GM03348 (cell line): Measurements from ENCODE around the gene OSBPL5.
"Not testable (repeated sequence)": the region's sequence is repeated elsewhere in the genome, so short reads cannot be mapped to it uniquely, and the experiment has no call there.

Source experiments
- DNase-seq: peaks from one replicate; pipeline ENCODE4 v3.0.0; 2012; ENCODE audit warnings: low spot score

Gene OSBPL5

DNA sequence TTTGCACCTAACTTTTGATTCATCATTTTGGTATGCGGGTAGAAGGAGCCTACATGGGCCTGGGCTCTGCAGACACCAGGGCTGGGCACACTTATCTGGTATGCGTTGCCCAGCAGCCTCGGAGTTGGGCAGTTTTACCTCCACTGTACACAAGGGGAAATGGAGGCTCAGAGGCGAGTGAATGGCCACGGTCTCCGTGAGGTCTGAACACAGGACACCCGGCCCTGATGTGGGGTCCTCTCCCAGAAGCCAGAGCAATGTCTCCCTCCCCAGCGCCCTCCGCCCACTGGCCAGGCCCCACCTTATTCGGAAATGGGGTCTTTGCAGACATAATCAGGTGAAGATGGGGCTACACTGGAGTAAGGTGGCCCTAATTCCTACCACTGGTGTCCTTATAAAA lies 43.7 kb downstream of the OSBPL5 start:
- no peak for DNase-seq

DNA sequence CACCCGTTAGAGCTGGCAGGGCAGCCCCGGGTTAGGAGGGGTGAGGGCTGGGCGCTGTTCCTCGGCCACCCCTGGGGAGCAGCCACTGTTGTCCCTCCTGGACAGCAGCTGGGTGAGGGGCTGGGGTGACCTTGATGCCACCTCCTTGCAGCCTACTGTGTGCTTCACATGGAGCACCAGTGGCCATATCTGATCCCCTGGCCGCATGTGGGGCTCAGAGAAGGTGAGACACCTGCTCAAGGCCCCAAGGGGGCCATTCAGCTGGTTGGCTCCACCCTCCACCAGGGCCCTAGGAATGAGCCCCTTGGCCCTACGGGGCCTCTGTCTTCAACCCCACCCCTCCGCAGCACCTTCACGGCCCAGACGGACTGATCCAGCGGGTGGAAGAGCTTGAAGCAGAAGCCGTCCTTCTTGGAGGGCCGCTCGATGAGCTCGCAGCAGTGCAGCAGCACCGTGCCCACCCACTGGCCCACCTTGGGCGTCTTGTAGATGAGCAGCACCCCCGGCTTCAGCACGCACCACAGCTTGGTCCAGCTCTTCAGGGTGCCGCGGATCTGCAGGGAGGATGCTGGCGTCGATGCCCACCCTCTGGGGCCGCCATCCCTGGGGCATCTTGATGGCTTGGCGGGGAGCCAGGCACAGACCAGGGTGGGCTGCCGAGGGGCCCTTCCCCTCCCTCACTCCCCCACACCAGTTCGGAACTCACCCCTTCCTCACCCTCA lies 44.9 kb downstream of the OSBPL5 start:
- DNase-seq: no peak

DNA sequence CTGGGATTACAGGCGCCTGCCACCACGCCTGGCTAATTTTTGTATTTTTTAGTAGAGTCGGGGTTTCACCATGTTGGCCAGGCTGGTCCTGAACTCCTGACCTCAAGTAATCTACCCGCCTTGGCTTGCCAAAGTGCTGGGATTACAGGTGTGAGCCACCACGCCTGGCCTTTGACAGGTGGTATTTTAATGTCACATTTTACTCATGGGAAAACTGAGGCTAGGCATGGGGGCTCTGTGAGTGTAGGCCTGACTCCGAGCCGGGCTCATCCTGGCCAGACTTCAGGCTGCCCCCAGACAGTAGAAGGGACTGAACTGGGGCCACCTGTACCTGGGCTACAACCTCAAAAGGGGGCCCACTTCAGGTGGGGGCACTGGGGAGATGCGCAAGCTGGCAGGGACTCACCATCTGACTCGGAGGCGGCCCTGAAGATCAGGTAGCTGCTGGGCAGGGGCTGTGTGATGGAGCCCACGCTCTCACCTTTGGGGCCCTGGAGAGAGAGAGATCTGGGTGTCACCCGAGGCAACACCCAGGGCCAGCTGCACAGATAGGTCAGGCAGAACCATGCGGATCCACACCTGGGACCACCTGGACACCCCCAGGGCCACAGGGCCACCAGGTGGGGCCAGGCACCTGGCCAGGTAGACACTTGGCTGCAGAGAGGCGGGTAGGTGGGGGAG lies 45.8 kb downstream of the OSBPL5 start:
- no peak for DNase-seq

GRCh38 chr11:3115321-3115720 lies 49.8 kb downstream of the OSBPL5 start:
- no peak for DNase-seq

GRCh38 chr11:3113661-3114060 lies 51.4 kb downstream of the OSBPL5 start:
- DNase-seq: not testable (repeated sequence)

- no peak for DNase-seq
These were observed 53.0 kb downstream of the OSBPL5 start for GRCh38 chr11:3111919-3112690.

- no peak for DNase-seq
These were observed 53.6 kb downstream of the OSBPL5 start for GRCh38 chr11:3111466-3111865.

- DNase-seq: peak; percentile 87
These were observed 55.0 kb downstream of the OSBPL5 start for GRCh38 chr11:3109921-3110706.

DNA sequence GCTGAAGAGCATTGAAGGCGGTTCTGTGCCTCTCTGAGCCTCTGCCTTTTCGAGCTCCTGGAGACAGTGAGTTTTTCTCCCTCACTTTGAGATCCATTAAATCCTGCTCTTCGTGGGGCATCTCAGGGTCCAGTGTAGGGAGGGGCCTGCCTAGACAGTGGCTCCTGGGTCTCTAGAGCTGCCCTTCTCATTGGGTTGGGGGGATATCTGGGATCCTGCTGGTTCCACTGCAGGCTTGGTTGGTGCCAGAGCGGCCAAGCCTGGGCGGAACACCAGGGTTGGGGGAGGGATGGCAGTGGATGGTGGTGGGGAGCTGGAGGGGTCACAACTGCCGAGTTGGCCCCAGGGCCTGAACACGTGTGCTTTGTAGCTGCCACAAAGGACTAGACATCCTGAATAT lies 55.7 kb downstream of the OSBPL5 start:
- DNase-seq: no peak

DNA sequence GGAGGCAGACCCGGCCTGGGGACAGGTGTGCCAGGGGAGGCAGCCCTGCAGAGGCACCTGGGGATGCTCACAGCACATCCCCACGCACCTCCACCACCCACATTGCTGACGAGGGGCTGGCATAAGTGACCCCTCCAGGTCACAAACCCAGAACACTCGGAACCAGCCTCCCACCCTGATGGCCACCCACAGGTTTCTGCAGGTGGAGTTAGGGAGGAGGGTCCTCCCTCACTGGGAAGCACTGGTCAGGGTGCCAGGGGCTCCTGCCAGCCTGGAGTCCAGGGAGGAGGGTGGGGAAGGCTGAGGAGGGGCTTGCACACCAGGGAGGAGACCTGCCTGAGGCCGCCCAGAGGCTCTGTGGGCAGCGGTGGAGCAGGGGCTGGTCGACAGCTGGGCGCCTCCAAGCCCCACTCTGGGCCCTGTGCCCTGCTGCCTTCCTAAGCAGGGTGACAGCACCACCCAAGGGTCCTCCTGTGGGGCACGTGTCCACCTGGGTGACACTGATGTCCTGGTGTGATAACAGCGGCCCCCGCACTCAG lies 56.9 kb downstream of the OSBPL5 start:
- DNase-seq: no peak

GRCh38 chr11:3107608-3108182 lies 57.4 kb downstream of the OSBPL5 start:
- DNase-seq: no peak

DNA sequence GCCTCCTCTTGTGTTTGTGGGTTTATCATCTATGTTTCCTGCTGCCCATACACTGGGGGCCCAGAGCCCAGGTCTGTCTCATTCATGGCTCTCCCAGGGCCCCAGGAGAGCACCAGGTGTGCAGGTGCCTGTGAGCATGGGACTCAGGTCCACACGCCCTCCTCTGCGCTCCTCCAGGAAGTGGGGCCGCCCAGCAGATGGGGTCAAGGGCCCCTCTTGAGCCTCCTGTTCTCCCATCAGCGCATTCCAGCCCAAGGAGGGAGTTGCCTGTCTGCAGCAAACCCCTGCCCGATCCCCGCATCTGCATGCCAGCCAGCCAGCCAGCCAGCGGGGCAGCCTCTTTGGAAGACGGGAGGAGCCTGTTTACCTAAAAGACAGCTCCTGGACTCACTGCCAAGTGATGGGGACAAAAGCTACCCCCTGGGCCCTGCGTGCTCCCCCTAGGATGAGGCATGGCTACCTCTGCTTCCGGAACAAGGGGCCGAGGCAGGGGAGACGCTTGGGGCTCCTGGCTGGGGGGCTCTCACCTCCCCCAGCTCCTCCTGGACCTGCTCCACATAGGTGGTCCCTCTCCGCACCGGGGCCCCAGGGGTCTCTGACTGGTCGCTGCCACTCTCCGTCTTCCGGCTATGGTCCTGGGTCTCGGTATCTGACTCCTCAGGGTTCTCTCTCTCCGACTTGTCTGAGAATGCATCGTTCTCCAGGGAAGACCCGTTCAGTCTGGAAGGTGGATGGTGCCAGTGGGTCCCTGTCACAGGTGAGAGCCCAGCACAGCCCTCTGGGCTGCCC lies 58.2 kb downstream of the OSBPL5 start:
- DNase-seq: no peak

DNA sequence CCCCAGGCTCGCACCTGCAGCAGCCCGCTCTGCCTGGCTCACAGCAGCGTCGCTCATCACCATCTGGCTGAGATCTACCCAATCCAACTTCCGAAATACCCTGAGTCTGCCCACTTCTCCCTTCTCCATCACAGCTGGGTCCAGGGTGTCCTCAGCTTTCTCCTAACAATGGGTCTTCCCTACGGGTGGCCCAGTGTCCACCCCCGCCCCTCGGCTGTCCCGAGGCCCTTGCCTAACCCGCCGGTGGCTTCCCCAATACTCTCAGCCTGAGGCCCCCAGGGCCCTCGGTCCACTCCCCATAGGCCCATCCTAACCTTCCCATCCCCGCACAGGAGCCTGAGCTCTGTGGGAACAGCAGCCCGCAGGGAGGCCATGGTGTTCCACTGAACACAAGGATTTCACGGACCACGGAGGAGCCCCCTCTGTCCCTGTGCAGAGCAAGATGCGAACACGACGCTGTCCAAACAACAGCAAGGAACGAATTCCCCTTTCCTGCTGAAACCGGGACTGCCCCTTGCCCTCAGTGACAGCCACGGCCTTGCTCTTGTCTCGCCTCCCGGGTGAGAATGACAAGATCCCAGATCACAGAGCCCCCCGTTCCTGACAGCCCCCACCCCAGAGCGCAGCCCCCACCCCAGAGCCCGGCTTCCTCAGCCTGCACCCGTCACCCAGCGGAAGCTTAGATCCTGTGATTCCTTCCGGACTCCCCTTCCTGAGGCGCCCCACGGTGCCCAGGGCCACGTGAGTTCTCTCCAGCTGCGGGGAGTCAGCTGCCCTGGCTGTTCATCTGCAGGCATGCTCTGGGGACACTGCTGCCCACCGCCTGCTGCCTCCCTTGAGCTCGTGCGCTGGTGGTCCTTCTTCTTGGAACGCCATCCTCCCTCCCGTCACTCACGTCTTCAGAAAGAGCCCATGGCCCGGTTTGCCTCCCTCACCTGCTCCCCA lies 59.0 kb downstream of the OSBPL5 start:
- no peak for DNase-seq

- no peak for DNase-seq
These were observed 59.9 kb downstream of the OSBPL5 start for GRCh38 chr11:3104961-3105790.

GRCh38 chr11:3104051-3104714 lies 60.9 kb downstream of the OSBPL5 start:
- DNase-seq: no peak

GRCh38 chr11:3103076-3103475 lies 62.0 kb downstream of the OSBPL5 start:
- DNase-seq: no peak

GRCh38 chr11:3102641-3102921 lies 62.5 kb downstream of the OSBPL5 start:
- no peak for DNase-seq

- no peak for DNase-seq
These were observed 63.0 kb downstream of the OSBPL5 start for GRCh38 chr11:3101921-3102640.
